IMR-90 (cell line): ENCODE measurements around the gene OSM. TPM values are rescaled to one million over a fixed set of nuclear protein-coding genes. Genes with fewer than 3 reads are reported as not detected.

Experiments used
- ATAC-seq: fragments of 200-7000 bp; cut with Tn5 transposase; 2 replicates; pipeline ENCODE4 v1.9.1; 2020; ENCODE audit warnings: low read depth, mild to moderate bottlenecking, moderate library complexity
- Bru-seq: library from RNA; stranded (reverse); fragments of 400-500 nt; gene quantifications from one replicate; lab custom pipeline; 2021; lab: Mats Ljungman, UMichigan
- BruChase-seq, 2 experiments: library from RNA; stranded (reverse); fragments of 400-500 nt; gene quantifications; one replicate each; lab custom pipeline; 2021; lab: Mats Ljungman, UMichigan
- BruUV-seq: library from RNA; stranded (reverse); fragments of 400-500 nt; replicated peaks from 2 replicates; lab custom pipeline; 2021; lab: Mats Ljungman, UMichigan
- CTCF ChIA-PET: fragments of 300-600 bp; formaldehyde crosslinking; extraction: SDS; loops from one replicate; lab custom pipeline; 2021; ENCODE audit warnings: antibody characterized with exemption; lab: Yijun Ruan, JAX
- POLR2A ChIA-PET: fragments of 300-600 bp; sonication (Branson Sonifier 250); formaldehyde crosslinking; loops from one replicate; lab custom pipeline; 2022; ENCODE audit warnings: antibody characterized with exemption; ENCODE audit not compliant: unreplicated experiment; lab: Charles Lee
- DNase-seq: peaks from one replicate; pipeline ENCODE4 v3.0.0; 2013
- H2AFZ ChIP-seq: replicated peaks from 2 replicates; pipeline ENCODE3; 2013; ENCODE audit warnings: low read length, mild to moderate bottlenecking; ENCODE audit not compliant: poor library complexity
- H2AK5ac ChIP-seq: 2 replicates; pipeline ENCODE4 v1.6.1; 2013; ENCODE audit warnings: low read depth, low read length, inconsistent platforms
- H2AK9ac ChIP-seq: replicated peaks from 2 replicates; pipeline ENCODE3; 2013; ENCODE audit warnings: mild to moderate bottlenecking, low read depth, low read length, moderate library complexity; ENCODE audit not compliant: poor library complexity
- H2BK120ac ChIP-seq: 2 replicates; pipeline ENCODE4 v1.6.1; 2013; ENCODE audit warnings: low read depth, low read length, inconsistent platforms
- H2BK15ac ChIP-seq: 3 replicates; pipeline ENCODE4 v1.6.1; 2013; ENCODE audit warnings: low read depth, low read length, inconsistent platforms
- H2BK20ac ChIP-seq: 2 replicates; pipeline ENCODE4 v1.6.1; 2013; ENCODE audit warnings: low read depth, mild to moderate bottlenecking, inconsistent platforms, low read length, moderate library complexity
- H2BK5ac ChIP-seq: 2 replicates; pipeline ENCODE4 v1.6.1; 2013; ENCODE audit warnings: mild to moderate bottlenecking, low read depth, low read length, inconsistent platforms; ENCODE audit not compliant: poor library complexity, severe bottlenecking
- H3K14ac ChIP-seq: replicated peaks from 2 replicates; pipeline ENCODE4 v1.6.1; 2013; ENCODE audit warnings: low read depth, low read length, inconsistent platforms
- H3K18ac ChIP-seq: 2 replicates; pipeline ENCODE4 v1.6.1; 2013; ENCODE audit warnings: low read depth, low read length, control low read depth
- H3K23ac ChIP-seq: 2 replicates; pipeline ENCODE4 v1.6.1; 2013; ENCODE audit warnings: low read depth, low read length, inconsistent platforms
- H3K27ac ChIP-seq: 2 replicates; pipeline ENCODE4 v1.5.1; 2013; ENCODE audit warnings: mild to moderate bottlenecking, control low read depth, low read length; ENCODE audit not compliant: insufficient read depth
- H3K27me3 ChIP-seq: 2 replicates; pipeline ENCODE4 v1.6.1; 2013; ENCODE audit warnings: low read length; ENCODE audit not compliant: control insufficient read depth, insufficient read depth
- H3K36me3 ChIP-seq: 2 replicates; pipeline ENCODE4 v1.6.1; 2013; ENCODE audit warnings: low read length, mixed read lengths; ENCODE audit not compliant: control insufficient read depth, insufficient read depth
- H3K4ac ChIP-seq: 2 replicates; pipeline ENCODE4 v1.6.1; 2013; ENCODE audit warnings: low read depth, low read length, inconsistent platforms
- H3K4me1 ChIP-seq: 2 replicates; pipeline ENCODE4 v1.6.1; 2013; ENCODE audit warnings: low read length, mixed read lengths; ENCODE audit not compliant: control insufficient read depth, insufficient read depth
- H3K4me2 ChIP-seq: 2 replicates; pipeline ENCODE4 v1.6.1; 2013; ENCODE audit warnings: low read depth, mild to moderate bottlenecking, control low read depth, low read length, moderate library complexity
- H3K4me3 ChIP-seq: 2 replicates; pipeline ENCODE4 v1.5.1; 2013; ENCODE audit warnings: low read depth, mild to moderate bottlenecking, control low read depth, low read length, moderate library complexity; ENCODE audit not compliant: insufficient read depth
- H3K56ac ChIP-seq: 2 replicates; pipeline ENCODE4 v1.6.1; 2013; ENCODE audit warnings: low read length, inconsistent platforms; ENCODE audit not compliant: insufficient read depth; ENCODE audit errors: extremely low read depth
- H3K79me1 ChIP-seq, 2 experiments: 2 replicates each; pipeline ENCODE4 v1.6.1; 2013; ENCODE audit warnings: low read length in 2 of 2, inconsistent platforms in 1 of 2, low read depth in 1 of 2
- H3K9ac ChIP-seq: 2 replicates; pipeline ENCODE4 v1.6.1; 2013; ENCODE audit warnings: low read depth, low read length, control low read depth
- H3K9me1 ChIP-seq: 2 replicates; pipeline ENCODE4 v1.6.1; 2013; ENCODE audit warnings: low read length, inconsistent platforms; ENCODE audit not compliant: insufficient read depth
- H3K9me3 ChIP-seq: 2 replicates; pipeline ENCODE4 v1.6.1; 2013; ENCODE audit warnings: low read length; ENCODE audit not compliant: control insufficient read depth, insufficient read depth
- H4K20me1 ChIP-seq: 2 replicates; pipeline ENCODE4 v1.6.1; 2013; ENCODE audit warnings: low read length, inconsistent platforms; ENCODE audit not compliant: insufficient read depth
- H4K5ac ChIP-seq: 2 replicates; pipeline ENCODE4 v1.6.1; 2013; ENCODE audit warnings: mild to moderate bottlenecking, low read depth, low read length, control low read depth
- H4K8ac ChIP-seq, 2 experiments: 2 replicates each; pipeline ENCODE4 v1.6.1; 2013; ENCODE audit warnings: low read depth in 2 of 2, low read length in 2 of 2, control low read depth in 1 of 2, inconsistent platforms in 1 of 2
- H4K91ac ChIP-seq: 2 replicates; pipeline ENCODE4 v1.6.1; 2013; ENCODE audit warnings: low read depth, low read length, inconsistent platforms; ENCODE audit not compliant: insufficient read depth
- BHLHE40 ChIP-seq: fragments of 150-350 bp; IDR thresholded peaks from 2 replicates; pipeline ENCODE4 v1.6.1; 2016; ENCODE audit warnings: mild to moderate bottlenecking, low read depth, low read length
- CHD1 ChIP-seq: IDR thresholded peaks from 2 replicates; pipeline ENCODE4 v1.6.1; 2012; ENCODE audit warnings: low read depth, low read length, improper control_type of control experiment
- MAFK ChIP-seq: IDR thresholded peaks from 2 replicates; pipeline ENCODE4 v1.6.1; 2012; ENCODE audit warnings: low read depth, low read length, improper control_type of control experiment
- MXI1 ChIP-seq: IDR thresholded peaks from 2 replicates; pipeline ENCODE4 v1.6.1; 2012; ENCODE audit warnings: low read depth, mild to moderate bottlenecking, low read length, moderate library complexity, borderline replicate concordance
- NFE2L2 ChIP-seq: fragments of 150-350 bp; IDR thresholded peaks from 2 replicates; pipeline ENCODE4 v1.6.1; 2016; ENCODE audit warnings: low read depth, mild to moderate bottlenecking, low read length
- POLR2A ChIP-seq: IDR thresholded peaks from 2 replicates; pipeline ENCODE4 v1.6.1; 2012; ENCODE audit warnings: mild to moderate bottlenecking, low read depth, low read length
- RFX5 ChIP-seq: IDR thresholded peaks from 2 replicates; pipeline ENCODE4 v1.8.0; 2012; ENCODE audit warnings: low read depth, mild to moderate bottlenecking, low read length, moderate library complexity
- SMC3 ChIP-seq: fragments of 150-350 bp; IDR thresholded peaks from 2 replicates; pipeline ENCODE4 v1.6.1; 2016; ENCODE audit warnings: low read depth, mild to moderate bottlenecking, antibody characterized with exemption, low read length, moderate library complexity
- WGBS, 2 experiments: methylation state at CpG; one replicate each; pipeline versions ENCODE4 v1.1.5 to v1.1.7; 2013; ENCODE audit warnings: missing lambda C conversion rate in 2 of 2; ENCODE audit not compliant: insufficient read length in 1 of 2; ENCODE audit errors: extremely low coverage in 2 of 2; 5-methylcytosine and 5-hydroxymethylcytosine counted together
- dilution Hi-C: fragments of 300-500 bp; cut with HindIII; formaldehyde crosslinking; loops from one replicate; pipeline ENCODE4 v1.14.3; 2018; ENCODE audit warnings: low sequenced_read_pairs; ENCODE audit not compliant: unreplicated experiment
- in situ Hi-C: fragments of 300-500 bp; cut with MboI; formaldehyde crosslinking; loops from 3 replicates; pipeline ENCODE4 v1.14.3; 2019; ENCODE audit warnings: low sequenced_read_pairs, inconsistent platforms, mixed read lengths
- intact Hi-C: fragments of 100-400 bp; cut with micrococcal nuclease; formaldehyde crosslinking; loops from 2 replicates; pipeline ENCODE4 v1.10.0; 2022
- long read RNA-seq: library from polyadenylated mRNA; unstranded; transcript quantifications from one replicate; pipeline ENCODE4 v2.0.0, GENCODE V29; 2021; ENCODE audit not compliant: unreplicated experiment
- polyA plus RNA-seq, 3 experiments: library from polyadenylated mRNA; depleted of rRNA; stranded (reverse); fragments of >200 nt; gene quantifications; 2 replicates each; pipeline ENCODE4 v1.2.3, GENCODE V29; 2012; ENCODE audit warnings: low replicate concordance in 1 of 3
- total RNA-seq: library from RNA; depleted of rRNA; stranded (reverse); fragments of >200 nt; gene quantifications from 2 replicates; pipeline ENCODE4 v1.2.3, GENCODE V29; 2012; rRNA removed
- TF ChIP-seq, protein P1 (sequence below): fragments of 150-350 bp; IDR thresholded peaks from 2 replicates; pipeline ENCODE4 v1.6.1; 2016; ENCODE audit warnings: low read depth, mild to moderate bottlenecking, low read length, moderate library complexity, borderline replicate concordance
- TF ChIP-seq, protein P2 (sequence below): fragments of 150-350 bp; IDR thresholded peaks from 2 replicates; pipeline ENCODE4 v1.6.1; 2017; ENCODE audit warnings: mild to moderate bottlenecking, antibody characterized with exemption, low read length, low read depth

OSM gene
- total RNA-seq (not detected in 2 replicates), polyA plus RNA-seq (2012; rRNA removed) (not detected in 2 replicates), Bru-seq, nascent RNA (not detected), BruChase-seq, experiment 1, labeled RNA remaining after a 6-hour chase (percentile 23 among the genes with signal in this experiment), BruChase-seq, experiment 2, labeled RNA remaining after a 2-hour chase (percentile 13 among the genes with signal in this experiment)
- 0.07 TPM in 1 of 2 replicates, not detected in the other for polyA plus RNA-seq (2012; cell fraction: cytosol; rRNA removed)
- polyA plus RNA-seq (2012; cell fraction: nucleus; rRNA removed; ENCODE audit: low replicate concordance), result 0.42 and 0.81 TPM in 2 replicates
- long read RNA-seq, result 0 reads

DNA sequence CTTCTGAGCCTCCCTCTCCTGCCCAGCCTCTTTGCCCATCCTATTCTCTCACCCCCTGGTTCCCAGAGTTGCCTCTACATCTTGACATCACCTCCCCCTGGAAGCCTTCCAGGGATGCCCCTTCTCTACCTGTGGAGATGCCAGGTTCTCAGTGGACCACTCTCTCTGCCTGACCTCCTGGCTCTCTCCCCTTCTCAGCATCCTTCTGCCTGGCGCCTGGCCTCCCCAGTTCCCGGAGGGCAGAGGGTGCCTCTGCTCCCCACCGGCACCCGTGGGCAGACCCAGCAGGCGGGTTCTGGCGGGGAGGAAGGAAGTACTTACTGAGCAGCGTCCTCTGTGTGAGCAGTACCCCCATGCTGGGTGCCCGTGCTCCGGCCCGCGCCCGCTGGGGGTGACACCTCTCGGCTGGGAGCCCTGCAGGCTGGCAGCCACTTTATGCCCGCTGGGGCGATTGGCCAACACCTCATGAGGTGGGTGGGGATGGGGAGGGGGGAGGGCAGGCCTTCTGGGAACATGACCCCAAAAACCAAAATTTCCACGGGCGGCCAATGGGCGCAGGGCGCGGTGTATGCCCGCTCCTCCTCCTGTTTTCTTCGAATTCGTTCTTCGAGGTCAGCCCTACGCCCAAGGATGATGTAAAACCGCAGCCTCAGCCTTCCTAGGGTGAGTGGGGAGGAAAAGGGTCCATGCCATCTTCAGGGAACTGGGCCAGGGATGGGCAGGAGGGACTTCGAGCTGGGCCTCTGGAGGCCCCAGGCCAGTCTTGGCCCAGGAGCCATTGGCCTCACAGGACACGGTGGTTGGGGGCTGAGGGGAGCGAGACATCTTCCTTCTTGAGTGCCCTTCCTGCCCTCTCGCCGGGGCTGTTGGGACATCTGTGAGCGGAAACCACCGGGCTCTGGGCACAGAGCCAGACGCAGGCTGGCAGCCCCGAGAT lies at the start of gene OSM:
Gene OSM, minus strand, starts transcription at position 407 of the 937 bp plus-strand sequence. Its CDS starts 52 bp downstream, at position 355.
- WGBS, 2 experiments, result 84% methylated on average over 7 of the region's 35 CpGs; no CpG with 5 or more reads in 1 of the 2 experiments
- H2BK5ac ChIP-seq, result no peak within 1 kb of the TSS
- H2AFZ ChIP-seq, result peak within 1 kb of the TSS; percentile 67
- H2BK20ac ChIP-seq, result no peak within 1 kb of the TSS
- no peak within 1 kb of the TSS for H3K9ac ChIP-seq
- peak within 1 kb of the TSS; percentile 34; the same call in 1 of the 2 replicates for H2AK5ac ChIP-seq
- intact Hi-C loops (no loop called here), dilution Hi-C loops (no loop called here), in situ Hi-C loops (no loop called here)
- H2BK120ac ChIP-seq, result no peak within 1 kb of the TSS
- H3K56ac ChIP-seq, result no peak within 1 kb of the TSS
- ChIA-PET CTCF (no interaction called here), POLR2A (no interaction called here)
- H3K36me3 ChIP-seq, result no peaks in the 10 kb centered on the region
- H3K27me3 ChIP-seq, result no peaks in the 10 kb centered on the region
- no peak within 1 kb of the TSS for H2BK15ac ChIP-seq
- no peak within 1 kb of the TSS for H4K5ac ChIP-seq
- TF ChIP-seq POLR2A (no peak), CHD1 (no peak), BHLHE40 (no peak), NFE2L2 (no peak), SMC3 (no peak), RFX5 (no peak), MAFK (no peak), MXI1 (no peak)
- TF ChIP-seq, protein P1, sequence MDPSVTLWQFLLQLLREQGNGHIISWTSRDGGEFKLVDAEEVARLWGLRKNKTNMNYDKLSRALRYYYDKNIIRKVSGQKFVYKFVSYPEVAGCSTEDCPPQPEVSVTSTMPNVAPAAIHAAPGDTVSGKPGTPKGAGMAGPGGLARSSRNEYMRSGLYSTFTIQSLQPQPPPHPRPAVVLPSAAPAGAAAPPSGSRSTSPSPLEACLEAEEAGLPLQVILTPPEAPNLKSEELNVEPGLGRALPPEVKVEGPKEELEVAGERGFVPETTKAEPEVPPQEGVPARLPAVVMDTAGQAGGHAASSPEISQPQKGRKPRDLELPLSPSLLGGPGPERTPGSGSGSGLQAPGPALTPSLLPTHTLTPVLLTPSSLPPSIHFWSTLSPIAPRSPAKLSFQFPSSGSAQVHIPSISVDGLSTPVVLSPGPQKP, result no peak
- TF ChIP-seq, protein P2, sequence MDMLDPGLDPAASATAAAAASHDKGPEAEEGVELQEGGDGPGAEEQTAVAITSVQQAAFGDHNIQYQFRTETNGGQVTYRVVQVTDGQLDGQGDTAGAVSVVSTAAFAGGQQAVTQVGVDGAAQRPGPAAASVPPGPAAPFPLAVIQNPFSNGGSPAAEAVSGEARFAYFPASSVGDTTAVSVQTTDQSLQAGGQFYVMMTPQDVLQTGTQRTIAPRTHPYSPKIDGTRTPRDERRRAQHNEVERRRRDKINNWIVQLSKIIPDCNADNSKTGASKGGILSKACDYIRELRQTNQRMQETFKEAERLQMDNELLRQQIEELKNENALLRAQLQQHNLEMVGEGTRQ, result no peak
- no peak within 1 kb of the TSS for H3K27ac ChIP-seq
- H3K4ac ChIP-seq, result no peak within 1 kb of the TSS
- no peak within 1 kb of the TSS for H3K4me3 ChIP-seq
- ATAC-seq, result no peak
- no peak within 1 kb of the TSS for H4K8ac ChIP-seq
- no peak for DNase-seq
- no peak within 1 kb of the TSS for H3K4me2 ChIP-seq
- H3K23ac ChIP-seq, result no peak within 1 kb of the TSS
- no TSS peak for BruUV-seq
- H3K4me1 ChIP-seq, result peaks cover 5% of the 10 kb centered on the region; the same call in 1 of the 2 replicates
- H3K9me3 ChIP-seq, result no peaks in the 10 kb centered on the region
- H4K20me1 ChIP-seq, result no peaks in the 10 kb centered on the region
- no peak within 1 kb of the TSS for H2AK9ac ChIP-seq
- H3K79me1 ChIP-seq, result no peaks in the 10 kb centered on the region
- no peak within 1 kb of the TSS for H3K14ac ChIP-seq
- no peak within 1 kb of the TSS for H3K18ac ChIP-seq
- H3K9me1 ChIP-seq, result no peaks in the 10 kb centered on the region; the same call in 1 of the 2 replicates
- no peak within 1 kb of the TSS for H4K91ac ChIP-seq
